ENCODE data around the gene ZNF724. TPM values are rescaled to one million over a fixed set of nuclear protein-coding genes. Genes with fewer than 3 reads are reported as not detected.

Gene ZNF724
- total and polyA plus RNA-seq, 2 of the 4 experiments (the other 2 are of a cell fraction), result 1.8 to 20.1 TPM

- Histone ChIP-seq H2BK15ac (ENCODE audit: low read depth, low read length) (no peak overlapping the region), H3K4me3 (ENCODE audit: insufficient read depth, low read depth, low read length) (no peak overlapping the region), H2BK20ac (ENCODE audit: low read depth, low read length) (no peak overlapping the region), H4K5ac (ENCODE audit: low read depth, low read length) (no peak overlapping the region), H3K9me1 (ENCODE audit: insufficient read depth, low read length) (no peaks in the 10 kb centered on the region), H3K36me3 (ENCODE audit: control insufficient read depth, insufficient read depth, low read length) (peaks cover 20% of the 10 kb centered on the region), H2AK5ac (ENCODE audit: low read depth, low read length) (no peak overlapping the region), H2AFZ (replicated peaks; ENCODE audit: low read length, poor library complexity) (no peak overlapping the region), H3K18ac (ENCODE audit: low read depth, low read length) (no peak overlapping the region), H2AK9ac (replicated peaks; ENCODE audit: low read depth, low read length, poor library complexity) (no peak overlapping the region), H2BK5ac (ENCODE audit: low read depth, low read length, poor library complexity, severe bottlenecking) (no peak overlapping the region), H3K27me3 (ENCODE audit: control insufficient read depth, insufficient read depth, low read length) (no peaks in the 10 kb centered on the region), H4K91ac (ENCODE audit: insufficient read depth, low read depth, low read length) (no peak overlapping the region), H3K9me3 (ENCODE audit: control insufficient read depth, insufficient read depth, low read length) (no peaks in the 10 kb centered on the region), H3K23ac (ENCODE audit: low read depth, low read length) (no peak overlapping the region), H3K9ac (ENCODE audit: low read depth, low read length) (no peak overlapping the region), H4K20me1 (ENCODE audit: insufficient read depth, low read length) (no peaks in the 10 kb centered on the region), H4K8ac (ENCODE audit: low read depth in 2 of 2, low read length in 2 of 2) (no peak overlapping the region), H3K4me1 (ENCODE audit: control insufficient read depth, insufficient read depth, low read length) (no peaks in the 10 kb centered on the region), H2BK120ac (ENCODE audit: low read depth, low read length) (no peak overlapping the region), H3K4me2 (ENCODE audit: low read depth, low read length) (no peak overlapping the region), H3K79me1 (ENCODE audit: low read depth in 1 of 2, low read length in 2 of 2) (no peaks in the 10 kb centered on the region), H3K27ac (ENCODE audit: insufficient read depth, low read length) (no peak overlapping the region), H3K14ac (replicated peaks; ENCODE audit: low read depth, low read length) (no peak overlapping the region), H3K4ac (ENCODE audit: low read depth, low read length) (no peak overlapping the region), H3K56ac (ENCODE audit: extremely low read depth, insufficient read depth, low read length) (no peak overlapping the region)
- dilution Hi-C loops (cut with HindIII; ENCODE audit: low sequenced_read_pairs, unreplicated experiment), result no loop called here
- TF ChIP-seq BHLHE40 (IDR thresholded peaks at IDR 0.05; ENCODE audit: low read depth, low read length) (no peak), ELK1 (IDR thresholded peaks at IDR 0.05; ENCODE audit: borderline replicate concordance, low read depth, low read length) (no peak), USF2 (IDR thresholded peaks at IDR 0.05; ENCODE audit: low read depth, low read length) (no peak), CHD1 (IDR thresholded peaks at IDR 0.05; ENCODE audit: low read depth, low read length) (no peak), MAFK (IDR thresholded peaks at IDR 0.05; ENCODE audit: low read depth, low read length) (no peak), CEBPB (IDR thresholded peaks at IDR 0.05; ENCODE audit: low read depth, low read length) (no peak), SMC3 (IDR thresholded peaks at IDR 0.05; ENCODE audit: low read depth, low read length) (no peak), NFE2L2 (IDR thresholded peaks at IDR 0.05; ENCODE audit: low read depth, low read length) (no peak), RCOR1 (IDR thresholded peaks at IDR 0.05; ENCODE audit: insufficient replicate concordance, low read length) (no peak), MXI1 (IDR thresholded peaks at IDR 0.05; ENCODE audit: borderline replicate concordance, low read depth, low read length) (no peak), FOS (IDR thresholded peaks at IDR 0.05; ENCODE audit: low read depth, low read length) (no peak), RAD21 (IDR thresholded peaks at IDR 0.05; ENCODE audit: low read length) (no peak), POLR2A (IDR thresholded peaks at IDR 0.05; ENCODE audit: low read depth, low read length) (no peak), RFX5 (IDR thresholded peaks at IDR 0.05; ENCODE audit: low read depth, low read length) (no peak), CTCF (conservative IDR thresholded peaks at IDR 0.05; ENCODE audit: low read depth, low read length) (no peak), MAZ (IDR thresholded peaks at IDR 0.05; ENCODE audit: borderline replicate concordance, low read depth, low read length) (no peak)
- WGBS, 2 experiments (ENCODE audit: extremely low coverage in 2 of 2, insufficient read length in 1 of 2), result no CpG with 5 or more reads among the region's 2 CpGs
- in situ Hi-C loops (cut with MboI; ENCODE audit: low sequenced_read_pairs), result loop anchor here (25.0 kb wide), 1 partner anchor 773 kb away; no protein-coding TSS in a partner anchor
- no peak for ATAC-seq (ENCODE audit: low read depth)
- CTCF ChIA-PET, result no interaction called here
- intact Hi-C loops (cut with micrococcal nuclease), result no loop called here
- POLR2A ChIA-PET (ENCODE audit: unreplicated experiment), result no interaction called here
- DNase-seq, result no peak
- no TSS peak for BruUV-seq (replicated peaks)
These were observed 13.8 kb upstream of the ZNF724 start for GRCh38 chr19:23263870-23264590.

All from IMR-90 (cell line).